Activated B cell treated with CpG ODN at 0.5 μM for 24 hours (primary cell): ENCODE measurements around the gene ARHGEF1. TPM values are rescaled to one million over a fixed set of nuclear protein-coding genes. Genes with fewer than 3 reads are reported as not detected.

ENCODE experiments used
- ATAC-seq: fragments of 200-7000 bp; cut with Tn5 transposase; one replicate; pipeline ENCODE4 v1.10.0; 2021; ENCODE audit warnings: low read depth, mild to moderate bottlenecking, moderate library complexity
- CTCF ChIA-PET: fragments of 350-600 bp; sonication (Branson Sonifier 250); formaldehyde crosslinking; loops from one replicate; lab custom pipeline; 2021; ENCODE audit warnings: antibody characterized with exemption; lab: Charles Lee
- POLR2A ChIA-PET: fragments of 350-600 bp; sonication (Branson Sonifier 250); formaldehyde crosslinking; loops from one replicate; lab custom pipeline; 2021; ENCODE audit warnings: antibody characterized with exemption; lab: Charles Lee
- DNase-seq: peaks from one replicate; pipeline ENCODE4 v3.0.0; 2022
- H3K27ac Mint-ChIP-seq: one replicate; pipeline ENCODE4 v1.8.0; 2020; ENCODE audit warnings: mixed read lengths
- H3K27me3 Mint-ChIP-seq: one replicate; pipeline ENCODE4 v1.8.0; 2021; ENCODE audit warnings: mixed read lengths
- H3K36me3 Mint-ChIP-seq: one replicate; pipeline ENCODE4 v1.8.0; 2021; ENCODE audit warnings: low read depth, mixed read lengths
- H3K4me1 Mint-ChIP-seq: one replicate; pipeline ENCODE4 v1.8.0; 2021; ENCODE audit warnings: mixed read lengths
- H3K4me3 Mint-ChIP-seq: one replicate; pipeline ENCODE4 v1.8.0; 2020; ENCODE audit warnings: mild to moderate bottlenecking, mixed read lengths
- H3K9me3 Mint-ChIP-seq: one replicate; pipeline ENCODE4 v1.8.0; 2020; ENCODE audit warnings: mixed read lengths
- CTCF ChIP-seq: fragments of 200-600 bp; IDR thresholded peaks from one replicate; pipeline ENCODE4 v1.8.0; 2022; ENCODE audit warnings: antibody characterized with exemption, mild to moderate bottlenecking
- intact Hi-C: fragments of 100-400 bp; cut with micrococcal nuclease; formaldehyde crosslinking; loops from one replicate; pipeline ENCODE4 v1.15.1; 2024
- total RNA-seq: library from RNA; stranded (reverse); gene quantifications from 2 replicates; pipeline ENCODE4 v1.2.3, GENCODE V29; 2022

Gene ARHGEF1
- total RNA-seq, 1 donor from 2014 or later: 418 TPM

GRCh38 chr19:41941410-41942202, 58.6 kb downstream of the ARHGEF1 start:
- H3K4me1 Mint-ChIP-seq: peaks cover 66% of the 10 kb centered on the region
- intact Hi-C loops: no loop called here
- H3K27ac Mint-ChIP-seq: peak overlapping the region; percentile 83
- CTCF ChIA-PET: interaction anchor here (1.0 kb wide), 1 partner anchor 10 kb away, joined by 3 read pairs; no protein-coding TSS in a partner anchor
- H3K27me3 Mint-ChIP-seq: no peaks in the 10 kb centered on the region
- ATAC-seq (no peak), DNase-seq (no peak)
- TF ChIP-seq CTCF: no peak
- no peaks in the 10 kb centered on the region for H3K36me3 Mint-ChIP-seq
- H3K4me3 Mint-ChIP-seq: peak overlapping the region; percentile 89
- no peaks in the 10 kb centered on the region for H3K9me3 Mint-ChIP-seq
- POLR2A ChIA-PET: interaction anchor here (0.6 to 10.0 kb wide), 5 partner anchors 57 to 1506 kb away, joined by 5 to 189 read pairs (median 12); partner anchors contain the start of genes ARHGEF1 and CD79A

GRCh38 chr19:41944336-41944735, 61.4 kb downstream of the ARHGEF1 start:
- DNase-seq (no peak), ATAC-seq (no peak)
- H3K9me3 Mint-ChIP-seq: no peaks in the 10 kb centered on the region
- peaks cover 76% of the 10 kb centered on the region for H3K4me1 Mint-ChIP-seq
- no peaks in the 10 kb centered on the region for H3K27me3 Mint-ChIP-seq
- H3K36me3 Mint-ChIP-seq: no peaks in the 10 kb centered on the region
- ChIA-PET CTCF (interaction anchor here (2.7 to 5.4 kb wide), 2 partner anchors 70 to 85 kb away, joined by 15 to 55 read pairs; partner anchors contain the start of gene RPS19), POLR2A (interaction anchor here (0.5 to 10.0 kb wide), 12 partner anchors 8 to 1253 kb away, joined by 3 to 189 read pairs (median 5); partner anchors contain the start of genes ARHGEF1, CD79A, RABAC1 and RPS19)
- peak overlapping the region; percentile 98 for H3K27ac Mint-ChIP-seq
- intact Hi-C loops: loop anchor here (2.0 kb wide), 1 partner anchor 16 kb away; the partner anchor contains the start of gene ERFL
- no peak overlapping the region for H3K4me3 Mint-ChIP-seq
- TF ChIP-seq CTCF: no peak

- CTCF ChIA-PET: interaction anchor here (1.0 to 5.4 kb wide), 8 partner anchors 8 to 86 kb away, joined by 3 to 55 read pairs (median 4); partner anchors contain the start of genes ERFL, RABAC1 and RPS19
- H3K27ac Mint-ChIP-seq: peak overlapping the region; percentile 98
Observed at GRCh38 chr19:41945135-41945766, 62.3 kb downstream of the ARHGEF1 start.

GRCh38 chr19:41947091-41947490, 64.1 kb downstream of the ARHGEF1 start:
- no peak for TF ChIP-seq CTCF
- intact Hi-C loops: no loop called here
- no peak for ATAC-seq
- Mint-ChIP-seq H3K27me3 (no peaks in the 10 kb centered on the region), H3K27ac (peak overlapping the region; percentile 84), H3K36me3 (no peaks in the 10 kb centered on the region), H3K4me1 (peaks cover 69% of the 10 kb centered on the region), H3K9me3 (no peaks in the 10 kb centered on the region), H3K4me3 (peak overlapping the region; percentile 11)
- ChIA-PET CTCF (interaction anchor here (1.3 to 5.4 kb wide), 5 partner anchors 10 to 88 kb away, joined by 3 to 55 read pairs (median 7); partner anchors contain the start of genes ERFL, RABAC1 and RPS19), POLR2A (interaction anchor here (1.0 to 10.0 kb wide), 5 partner anchors 12 to 87 kb away, joined by 3 to 189 read pairs (median 49); partner anchors contain the start of genes ARHGEF1, CD79A, ERFL and RABAC1)
- no peak for DNase-seq

More at GRCh38 chr19:41945135-41945766, 62.3 kb downstream of the ARHGEF1 start:
- peak overlapping the region; percentile 72 for H3K4me3 Mint-ChIP-seq
- ATAC-seq (peak; percentile 82), DNase-seq (peak; percentile 67)
- intact Hi-C loops: loop anchor here (1.0 to 2.0 kb wide), 4 partner anchors 16 to 478 kb away; partner anchors contain the start of genes CD79A and ERFL
- no peaks in the 10 kb centered on the region for H3K27me3 Mint-ChIP-seq
- no peaks in the 10 kb centered on the region for H3K36me3 Mint-ChIP-seq
- POLR2A ChIA-PET: interaction anchor here (0.5 to 10.0 kb wide), 21 partner anchors 9 to 1519 kb away, joined by 3 to 189 read pairs (median 5); partner anchors contain the start of genes ARHGEF1, CD79A, ERFL and RABAC1
- H3K9me3 Mint-ChIP-seq: no peaks in the 10 kb centered on the region
- peaks cover 73% of the 10 kb centered on the region for H3K4me1 Mint-ChIP-seq
- TF ChIP-seq CTCF: no peak
